HepG2 (cell line): ENCODE data around the gene COL25A1. TPM values are rescaled to one million over a fixed set of nuclear protein-coding genes. Genes with fewer than 3 reads are reported as not detected.

Experiments
- ATAC-seq: fragments of 200-7000 bp; cut with Tn5 transposase; 3 replicates; pipeline ENCODE4 v1.9.1; 2020; ENCODE audit warnings: mild to moderate bottlenecking, moderate library complexity
- BruUV-seq: library from RNA; stranded (reverse); fragments of 400-500 nt; replicated peaks from 2 replicates; lab custom pipeline; 2021; lab: Mats Ljungman, UMichigan
- CTCF ChIA-PET: fragments of 300-600 bp; formaldehyde crosslinking; extraction: SDS; loops from one replicate; lab custom pipeline; 2021; ENCODE audit warnings: low total read pairs, inconsistent platforms, low intra/inter-chr PET ratio; lab: Yijun Ruan, JAX
- POLR2A ChIA-PET: fragments of 350-600 bp; sonication (Branson Sonifier 250); formaldehyde crosslinking; loops from one replicate; lab custom pipeline; 2020; ENCODE audit warnings: antibody characterized with exemption, inconsistent platforms; lab: Yijun Ruan, JAX
- DNase-seq: peaks from one replicate; pipeline ENCODE4 v3.0.0-alpha.2; 2015; ENCODE audit warnings: low spot score
- FAIRE-seq: peaks from 3 replicates; lab custom pipeline; 2011; peaks lifted over from hg19 to GRCh38; lab: Jason Lieb, UNC
- H2AFZ ChIP-seq: one replicate; pipeline ENCODE4 v1.6.1; 2011; ENCODE audit warnings: low read length, inconsistent platforms
- H3K27ac ChIP-seq: fragments of 300-600 bp; 3 replicates; pipeline ENCODE4 v1.8.0; 2011; ENCODE audit warnings: mixed run types, mild to moderate bottlenecking, mixed read lengths, low read length, inconsistent platforms; ENCODE audit not compliant: insufficient read depth; ENCODE audit errors: extremely low read length
- H3K27me3 ChIP-seq, 2 experiments: fragments of 200-600 bp in 1 of 2; 2 replicates in 1 of 2; 3 replicates in 1 of 2; pipeline versions ENCODE4 v1.6.0 to v1.8.0; 2011; ENCODE audit warnings: low read length in 2 of 2, mild to moderate bottlenecking in 2 of 2, moderate library complexity in 2 of 2, inconsistent platforms in 1 of 2; ENCODE audit not compliant: insufficient read depth in 2 of 2, control insufficient read depth in 1 of 2
- H3K36me3 ChIP-seq, 2 experiments: fragments of 200-600 bp in 1 of 2; replicated peaks in 1 of 2; 2 replicates in 1 of 2; 3 replicates in 1 of 2; pipeline versions ENCODE4 v1.5.1 to v1.8.0; 2011; ENCODE audit warnings: low read length in 2 of 2, inconsistent platforms in 1 of 2; ENCODE audit not compliant: insufficient read depth in 2 of 2, control insufficient read depth in 1 of 2
- H3K4me1 ChIP-seq: 2 replicates; pipeline ENCODE4 v1.5.1; 2012; ENCODE audit warnings: low read length, inconsistent platforms; ENCODE audit not compliant: insufficient read depth
- H3K4me2 ChIP-seq: 2 replicates; pipeline ENCODE4 v1.6.0; 2011; ENCODE audit warnings: low read depth, low read length, inconsistent platforms
- H3K4me3 ChIP-seq, 3 experiments: fragments of 200-600 bp in 1 of 3; sonication (generic), shearing (Covaris generic) in 1 of 3; replicated peaks in 1 of 3; 2 replicates each; pipeline ENCODE4 v1.5.1; 2011 to 2016; ENCODE audit warnings: low read length in 3 of 3, inconsistent platforms in 2 of 3, low read depth in 2 of 3, mild to moderate bottlenecking in 2 of 3, control low read depth in 1 of 3, mixed read lengths in 1 of 3; ENCODE audit not compliant: insufficient read depth in 1 of 3
- H3K79me2 ChIP-seq: one replicate; pipeline ENCODE4 v1.6.1; 2011; ENCODE audit warnings: low read length, inconsistent platforms; ENCODE audit not compliant: insufficient read depth
- H3K9ac ChIP-seq: 2 replicates; pipeline ENCODE4 v1.6.0; 2011; ENCODE audit warnings: mild to moderate bottlenecking, low read depth, low read length, inconsistent platforms; ENCODE audit not compliant: insufficient read depth
- H3K9me3 ChIP-seq: 2 replicates; pipeline ENCODE4 v1.5.1; 2012; ENCODE audit warnings: mild to moderate bottlenecking, low read length
- H4K20me1 ChIP-seq: 2 replicates; pipeline ENCODE4 v1.6.0; 2011; ENCODE audit warnings: inconsistent platforms, mild to moderate bottlenecking, low read length, moderate library complexity; ENCODE audit not compliant: insufficient read depth
- EHMT2 ChIP-seq: fragments of 200-600 bp; sonication (generic); IDR thresholded peaks from 2 replicates; pipeline ENCODE4 v1.7.0; 2017; ENCODE audit warnings: antibody characterized with exemption, low read depth, low read length, borderline replicate concordance
- MAF1 ChIP-seq: sonication (generic); formaldehyde crosslinking; IDR thresholded peaks from 2 replicates; pipeline ENCODE4 v1.5.0; 2020; ENCODE audit warnings: missing genetic modification reagents, borderline replicate concordance
- MEIS2 ChIP-seq: sonication (generic); formaldehyde crosslinking; IDR thresholded peaks from 2 replicates; pipeline ENCODE4 v1.9.0; 2021; ENCODE audit warnings: mild to moderate bottlenecking, missing genetic modification reagents
- RAD51 ChIP-seq: fragments of 450-650 bp; IDR thresholded peaks from 2 replicates; pipeline ENCODE4 v1.6.1; 2016; ENCODE audit warnings: borderline replicate concordance
- ZBTB49 ChIP-seq: sonication (generic); formaldehyde crosslinking; IDR thresholded peaks from 2 replicates; pipeline ENCODE4 v1.4.0; 2020; ENCODE audit warnings: missing genetic modification reagents, borderline replicate concordance
- ZNF124 ChIP-seq: sonication (generic); formaldehyde crosslinking; IDR thresholded peaks from 2 replicates; pipeline ENCODE4 v1.4.0; 2020; ENCODE audit warnings: missing genetic modification reagents
- ZNF570 ChIP-seq: sonication (generic); formaldehyde crosslinking; IDR thresholded peaks from 2 replicates; pipeline ENCODE4 v1.4.0; 2020; ENCODE audit warnings: mild to moderate bottlenecking, missing genetic modification reagents, borderline replicate concordance
- WGBS: methylation state at CpG from one replicate; pipeline ENCODE4 v1.1.6; 2017; ENCODE audit warnings: low lambda C conversion rate; 5-methylcytosine and 5-hydroxymethylcytosine counted together
- in situ Hi-C: cut with HindIII; loops from 2 replicates; pipeline ENCODE4 v1.10.0; 2017; ENCODE audit warnings: low pct_unique_long_range_greater_than_20kb; ENCODE audit not compliant: extremely low pct_ligation_motif_present
- intact Hi-C: fragments of 100-400 bp; cut with micrococcal nuclease; formaldehyde crosslinking; loops from one replicate; pipeline ENCODE4 v1.10.0; 2022; ENCODE audit not compliant: unreplicated experiment
- polyA plus RNA-seq, 8 experiments: library from polyadenylated mRNA; depleted of rRNA in 3 of 8; stranded (reverse) in 7 of 8; unstranded in 1 of 8; fragments of >200 nt; fragmentation: Illumina TruSeq in 4 of 8; extraction: Trizol in 4 of 8; gene quantifications; 2 replicates each; pipeline versions ENCODE4 v1.2.1 to v1.2.3, GENCODE V29; 2011 to 2016; ENCODE audit warnings: low read depth in 4 of 8, missing spikeins in 1 of 8, mixed read lengths in 1 of 8; ENCODE audit not compliant: insufficient read depth in 1 of 8
- total RNA-seq, 5 experiments: library from RNA; depleted of rRNA; stranded (reverse); fragments of >200 nt; fragmentation: Illumina TruSeq; extraction: Trizol; gene quantifications; 2 replicates each; pipeline ENCODE4 v1.2.3, GENCODE V29; 2016; ENCODE audit warnings: low read depth in 1 of 5
- TF ChIP-seq, protein P1 (sequence below): sonication (generic); formaldehyde crosslinking; conservative IDR thresholded peaks from 2 replicates; pipeline ENCODE4 v1.4.0; 2020; ENCODE audit warnings: missing genetic modification reagents

Gene COL25A1
- total and polyA plus RNA-seq, 2 of the 13 experiments (the other 11 are each of a cell fraction or from before 2014, with no cell fraction given) = not detected

DNA sequence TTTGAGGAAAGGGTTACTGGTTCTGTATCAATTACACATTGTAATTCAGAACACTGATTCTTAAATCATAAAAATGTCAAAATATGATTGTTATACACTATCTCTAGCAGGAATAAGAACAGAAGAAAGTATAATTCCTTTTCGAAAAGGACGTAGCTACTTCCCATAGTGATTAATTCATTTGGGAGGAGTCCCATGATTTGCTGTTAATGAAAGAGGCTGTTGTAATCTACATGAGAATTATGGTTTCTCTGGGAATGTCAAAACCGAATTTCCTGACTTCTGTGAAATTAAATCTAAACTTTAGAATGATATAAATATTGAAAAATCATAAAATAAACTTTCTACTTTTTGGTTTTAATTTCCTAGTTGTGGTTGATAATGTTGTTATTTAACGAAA lies 348.5 kb downstream of the COL25A1 start:
- Histone ChIP-seq H3K79me2 (no peaks in the 10 kb centered on the region), H3K9ac (no peak overlapping the region), H2AFZ (no peak overlapping the region), H3K27me3 (no peaks in the 10 kb centered on the region), H3K4me3 (no peak overlapping the region), H3K4me2 (no peak overlapping the region), H3K36me3 (no peaks in the 10 kb centered on the region)
- ATAC-seq (no peak), FAIRE-seq (no peak)
- intact Hi-C loops = no loop called here
- in situ Hi-C loops = no loop called here
- POLR2A ChIA-PET = no interaction called here
- no TSS peak for BruUV-seq
- TF ChIP-seq MAF1 (no peak), EHMT2 (no peak), ZNF570 (no peak), MEIS2 (CRISPR knock-in tag) (no peak), RAD51 (no peak), ZBTB49 (no peak), ZNF124 (CRISPR knock-in tag) (no peak)
- TF ChIP-seq, protein P1, sequence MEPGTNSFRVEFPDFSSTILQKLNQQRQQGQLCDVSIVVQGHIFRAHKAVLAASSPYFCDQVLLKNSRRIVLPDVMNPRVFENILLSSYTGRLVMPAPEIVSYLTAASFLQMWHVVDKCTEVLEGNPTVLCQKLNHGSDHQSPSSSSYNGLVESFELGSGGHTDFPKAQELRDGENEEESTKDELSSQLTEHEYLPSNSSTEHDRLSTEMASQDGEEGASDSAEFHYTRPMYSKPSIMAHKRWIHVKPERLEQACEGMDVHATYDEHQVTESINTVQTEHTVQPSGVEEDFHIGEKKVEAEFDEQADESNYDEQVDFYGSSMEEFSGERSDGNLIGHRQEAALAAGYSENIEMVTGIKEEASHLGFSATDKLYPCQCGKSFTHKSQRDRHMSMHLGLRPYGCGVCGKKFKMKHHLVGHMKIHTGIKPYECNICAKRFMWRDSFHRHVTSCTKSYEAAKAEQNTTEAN (CRISPR knock-in tag) = no peak
- TF ChIP-seq, all 625 proteins: peak for 0
- Histone ChIP-seq H3K27ac (no peak overlapping the region), H4K20me1 (no peaks in the 10 kb centered on the region), H3K9me3 (no peaks in the 10 kb centered on the region), H3K4me1 (no peaks in the 10 kb centered on the region)
- CTCF ChIA-PET = no interaction called here
- no peak for DNase-seq
- WGBS = under 1% methylated on average over 4 of the region's 4 CpGs
